Mammary epithelial cell (primary cell): ENCODE measurements around the gene ZDHHC1.

Experiments used
- EZH2 ChIP-seq: IDR thresholded peaks from 2 replicates; pipeline ENCODE4 v1.6.1; 2012; ENCODE audit warnings: low read length, inconsistent platforms, borderline replicate concordance
- TF ChIP-seq, protein P1 (sequence below), 2 donors: IDR thresholded peaks in 1 of 2; conservative IDR thresholded peaks in 1 of 2; 2 replicates each; pipeline ENCODE4 v1.5.1; 2011 to 2012; ENCODE audit warnings: inconsistent platforms in 2 of 2, low read length in 2 of 2, mild to moderate bottlenecking in 2 of 2, control low read depth in 1 of 2, low read depth in 1 of 2; ENCODE audit not compliant: insufficient read depth in 1 of 2; ENCODE audit errors: extremely low read depth in 1 of 2

DNA sequence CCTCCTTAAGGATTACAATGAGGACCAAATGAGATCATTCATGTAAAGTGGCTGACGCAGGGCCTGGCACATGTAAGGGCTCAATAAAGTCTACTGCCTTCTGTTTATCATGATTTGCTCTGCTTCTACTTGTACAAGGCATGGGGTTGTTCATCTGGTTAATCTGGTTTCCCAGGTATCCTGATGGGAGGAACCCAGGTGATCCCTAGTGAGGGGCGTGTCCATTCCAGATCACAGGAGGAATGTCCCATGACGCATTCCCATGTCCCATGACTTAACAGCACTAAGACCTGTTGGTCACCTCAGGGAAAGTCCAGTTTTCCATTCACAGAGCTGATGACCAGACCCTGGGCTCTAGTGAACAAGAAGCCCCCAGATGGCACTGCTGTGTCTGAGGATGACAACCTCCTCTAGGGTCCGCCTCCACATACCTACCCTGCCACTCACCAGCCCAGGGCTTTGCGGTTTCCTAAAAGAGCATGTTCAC, 11.5 kb downstream of the ZDHHC1 start:
- TF ChIP-seq, protein P1, sequence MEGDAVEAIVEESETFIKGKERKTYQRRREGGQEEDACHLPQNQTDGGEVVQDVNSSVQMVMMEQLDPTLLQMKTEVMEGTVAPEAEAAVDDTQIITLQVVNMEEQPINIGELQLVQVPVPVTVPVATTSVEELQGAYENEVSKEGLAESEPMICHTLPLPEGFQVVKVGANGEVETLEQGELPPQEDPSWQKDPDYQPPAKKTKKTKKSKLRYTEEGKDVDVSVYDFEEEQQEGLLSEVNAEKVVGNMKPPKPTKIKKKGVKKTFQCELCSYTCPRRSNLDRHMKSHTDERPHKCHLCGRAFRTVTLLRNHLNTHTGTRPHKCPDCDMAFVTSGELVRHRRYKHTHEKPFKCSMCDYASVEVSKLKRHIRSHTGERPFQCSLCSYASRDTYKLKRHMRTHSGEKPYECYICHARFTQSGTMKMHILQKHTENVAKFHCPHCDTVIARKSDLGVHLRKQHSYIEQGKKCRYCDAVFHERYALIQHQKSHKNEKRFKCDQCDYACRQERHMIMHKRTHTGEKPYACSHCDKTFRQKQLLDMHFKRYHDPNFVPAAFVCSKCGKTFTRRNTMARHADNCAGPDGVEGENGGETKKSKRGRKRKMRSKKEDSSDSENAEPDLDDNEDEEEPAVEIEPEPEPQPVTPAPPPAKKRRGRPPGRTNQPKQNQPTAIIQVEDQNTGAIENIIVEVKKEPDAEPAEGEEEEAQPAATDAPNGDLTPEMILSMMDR (conservative IDR thresholded peaks at IDR 0.05 in 1 of 2, IDR thresholded peaks at IDR 0.05 in 1 of 2; ENCODE audit: extremely low read depth in 1 of 2, insufficient read depth in 1 of 2, low read depth in 1 of 2, low read length in 2 of 2) = no peak
- no peak for TF ChIP-seq EZH2
